ENCODE measurements around the gene HSPA14. TPM values are rescaled to one million over a fixed set of nuclear protein-coding genes. Genes with fewer than 3 reads are reported as not detected.

HSPA14 gene
- total RNA-seq, 1 donor from 2014 or later, result 10.1 TPM

- Mint-ChIP-seq H3K9me3 (ENCODE audit: unreplicated experiment) (peaks cover 1% of the 10 kb centered on the region), H3K27ac (ENCODE audit: unreplicated experiment) (no peak overlapping the region), H3K4me1 (ENCODE audit: low read depth, unreplicated experiment) (peaks cover 1% of the 10 kb centered on the region), H3K4me3 (ENCODE audit: unreplicated experiment) (no peak overlapping the region), H3K36me3 (ENCODE audit: unreplicated experiment) (no peaks in the 10 kb centered on the region), H3K27me3 (ENCODE audit: unreplicated experiment) (no peaks in the 10 kb centered on the region)
- TF ChIP-seq, protein P1, sequence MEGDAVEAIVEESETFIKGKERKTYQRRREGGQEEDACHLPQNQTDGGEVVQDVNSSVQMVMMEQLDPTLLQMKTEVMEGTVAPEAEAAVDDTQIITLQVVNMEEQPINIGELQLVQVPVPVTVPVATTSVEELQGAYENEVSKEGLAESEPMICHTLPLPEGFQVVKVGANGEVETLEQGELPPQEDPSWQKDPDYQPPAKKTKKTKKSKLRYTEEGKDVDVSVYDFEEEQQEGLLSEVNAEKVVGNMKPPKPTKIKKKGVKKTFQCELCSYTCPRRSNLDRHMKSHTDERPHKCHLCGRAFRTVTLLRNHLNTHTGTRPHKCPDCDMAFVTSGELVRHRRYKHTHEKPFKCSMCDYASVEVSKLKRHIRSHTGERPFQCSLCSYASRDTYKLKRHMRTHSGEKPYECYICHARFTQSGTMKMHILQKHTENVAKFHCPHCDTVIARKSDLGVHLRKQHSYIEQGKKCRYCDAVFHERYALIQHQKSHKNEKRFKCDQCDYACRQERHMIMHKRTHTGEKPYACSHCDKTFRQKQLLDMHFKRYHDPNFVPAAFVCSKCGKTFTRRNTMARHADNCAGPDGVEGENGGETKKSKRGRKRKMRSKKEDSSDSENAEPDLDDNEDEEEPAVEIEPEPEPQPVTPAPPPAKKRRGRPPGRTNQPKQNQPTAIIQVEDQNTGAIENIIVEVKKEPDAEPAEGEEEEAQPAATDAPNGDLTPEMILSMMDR (IDR thresholded peaks at IDR 0.05; ENCODE audit: partially characterized antibody, unreplicated experiment), result no peak
- no peak for DNase-seq
Measured at GRCh38 chr10:14823966-14824365, 14.1 kb upstream of the HSPA14 start.

DNA sequence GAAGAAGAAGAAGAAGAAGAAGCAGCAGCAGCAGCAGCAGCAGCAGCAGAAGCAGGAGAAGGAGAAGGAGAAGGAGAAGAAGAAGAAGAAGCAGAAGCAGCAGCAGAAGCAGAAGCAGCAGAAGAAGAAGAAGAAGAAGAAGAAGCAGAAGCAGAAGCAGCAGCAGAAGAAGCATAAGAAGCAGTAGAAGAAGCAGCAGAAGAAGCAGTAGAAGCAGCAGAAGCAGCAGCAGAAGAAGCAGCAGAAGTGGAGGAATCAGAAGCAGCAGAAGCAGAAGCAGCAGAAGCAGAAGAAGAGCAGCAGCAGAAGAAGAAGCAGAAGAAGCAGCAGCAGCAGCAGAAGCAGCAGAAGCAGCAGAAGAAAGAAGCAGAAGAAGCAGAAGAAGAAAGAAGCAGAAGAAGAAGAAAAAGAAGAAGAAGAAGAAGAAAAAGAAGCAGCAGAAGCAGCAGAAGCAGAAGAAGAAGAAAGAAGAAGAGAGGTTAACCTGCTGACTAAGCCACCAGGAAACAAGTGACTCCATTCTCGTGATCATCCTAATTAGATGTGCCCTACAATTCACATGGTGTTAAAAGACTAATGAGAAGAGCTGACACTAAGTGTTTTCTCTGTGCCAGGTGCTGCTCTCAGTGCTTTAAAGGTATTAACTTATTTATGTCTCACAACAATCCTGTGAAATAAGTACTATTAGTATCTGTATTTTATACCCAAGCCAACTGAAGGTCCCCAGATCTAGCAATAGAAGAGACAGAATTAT, 11.9 kb upstream of the HSPA14 start:
- H3K4me3 Mint-ChIP-seq (ENCODE audit: unreplicated experiment), result no peak overlapping the region
- H3K9me3 Mint-ChIP-seq (ENCODE audit: unreplicated experiment), result peaks cover 1% of the 10 kb centered on the region
- TF ChIP-seq, protein P1 (IDR thresholded peaks at IDR 0.05; ENCODE audit: partially characterized antibody, unreplicated experiment), result no peak
- no peaks in the 10 kb centered on the region for H3K36me3 Mint-ChIP-seq (ENCODE audit: unreplicated experiment)
- no peak for DNase-seq
- no peaks in the 10 kb centered on the region for H3K4me1 Mint-ChIP-seq (ENCODE audit: low read depth, unreplicated experiment)
- H3K27ac Mint-ChIP-seq (ENCODE audit: unreplicated experiment), result no peak overlapping the region
- H3K27me3 Mint-ChIP-seq (ENCODE audit: unreplicated experiment), result no peaks in the 10 kb centered on the region

DNA sequence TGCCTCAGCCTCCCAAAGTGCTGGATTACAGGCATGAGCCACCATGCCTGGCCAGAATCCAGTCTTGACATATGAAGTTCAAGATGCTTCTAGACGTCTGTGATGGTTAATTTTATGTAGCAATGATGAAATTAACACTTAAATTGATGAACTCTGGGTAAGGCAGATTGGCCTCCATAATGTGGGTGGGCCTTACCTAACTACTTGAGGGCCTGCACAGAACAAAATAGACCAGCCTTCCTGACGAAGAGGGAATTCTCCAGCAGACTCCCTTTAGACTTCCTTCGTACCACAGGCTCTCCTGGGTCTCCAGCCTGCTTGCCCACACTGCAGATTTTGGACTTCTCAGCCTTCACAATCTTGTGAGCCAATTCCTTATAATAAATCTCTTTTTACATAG, 5.0 kb upstream of the HSPA14 start:
- Mint-ChIP-seq H3K27me3 (ENCODE audit: unreplicated experiment) (peaks cover 6% of the 10 kb centered on the region), H3K9me3 (ENCODE audit: unreplicated experiment) (peaks cover 11% of the 10 kb centered on the region), H3K4me3 (ENCODE audit: unreplicated experiment) (no peak overlapping the region), H3K4me1 (ENCODE audit: low read depth, unreplicated experiment) (no peaks in the 10 kb centered on the region), H3K27ac (ENCODE audit: unreplicated experiment) (no peak overlapping the region), H3K36me3 (ENCODE audit: unreplicated experiment) (no peaks in the 10 kb centered on the region)
- TF ChIP-seq, protein P1 (IDR thresholded peaks at IDR 0.05; ENCODE audit: partially characterized antibody, unreplicated experiment), result no peak
- no peak for DNase-seq

GRCh38 chr10:14836208-14836607, 1.9 kb upstream of the HSPA14 start:
- TF ChIP-seq, protein P1 (IDR thresholded peaks at IDR 0.05; ENCODE audit: partially characterized antibody, unreplicated experiment), result no peak
- H3K9me3 Mint-ChIP-seq (ENCODE audit: unreplicated experiment), result peaks cover 11% of the 10 kb centered on the region
- no peak for DNase-seq
- no peak overlapping the region for H3K4me3 Mint-ChIP-seq (ENCODE audit: unreplicated experiment)
- H3K27me3 Mint-ChIP-seq (ENCODE audit: unreplicated experiment), result peaks cover 9% of the 10 kb centered on the region
- no peaks in the 10 kb centered on the region for H3K36me3 Mint-ChIP-seq (ENCODE audit: unreplicated experiment)
- peaks cover 2% of the 10 kb centered on the region for H3K4me1 Mint-ChIP-seq (ENCODE audit: low read depth, unreplicated experiment)
- no peak overlapping the region for H3K27ac Mint-ChIP-seq (ENCODE audit: unreplicated experiment)

DNA sequence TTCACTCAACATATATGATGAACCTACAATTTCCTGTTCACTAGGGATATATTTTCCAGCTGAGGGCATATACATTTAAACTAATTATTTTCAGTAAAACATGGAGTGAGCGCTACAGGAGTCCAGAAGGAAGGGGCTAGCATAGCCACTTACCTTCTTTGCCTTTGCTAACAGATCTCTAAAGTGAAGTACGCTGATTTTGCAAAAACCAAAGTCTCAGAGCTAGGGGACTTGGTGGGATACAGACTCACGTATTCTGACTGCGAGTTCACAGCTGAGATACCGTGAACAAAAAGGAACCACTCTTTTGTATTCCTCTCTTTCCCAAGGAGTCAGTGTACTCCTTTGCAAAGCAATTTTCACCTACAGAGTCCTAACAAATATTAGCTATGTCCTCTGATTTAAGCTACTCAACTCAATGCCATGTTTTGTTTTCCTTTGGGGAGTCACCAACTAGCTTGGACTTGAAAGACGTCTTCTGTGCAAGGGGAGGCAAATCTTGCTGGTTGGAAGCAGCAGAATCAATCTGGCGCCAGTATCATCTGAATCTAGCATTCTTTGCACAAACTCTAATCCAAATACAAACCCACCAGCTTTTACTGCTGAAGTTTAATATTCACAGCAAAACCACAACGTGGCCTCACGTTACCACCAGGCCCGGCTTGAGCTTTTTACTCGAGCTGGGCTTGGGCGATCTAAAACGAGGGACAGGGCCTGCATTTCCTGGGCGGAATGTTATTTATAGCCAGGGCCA, 926 bp upstream of the HSPA14 start:
- Mint-ChIP-seq H3K4me3 (ENCODE audit: unreplicated experiment) (peak overlapping the region; percentile 87), H3K9me3 (ENCODE audit: unreplicated experiment) (peaks cover 9% of the 10 kb centered on the region), H3K4me1 (ENCODE audit: low read depth, unreplicated experiment) (peaks cover 2% of the 10 kb centered on the region), H3K36me3 (ENCODE audit: unreplicated experiment) (no peaks in the 10 kb centered on the region), H3K27me3 (ENCODE audit: unreplicated experiment) (peaks cover 9% of the 10 kb centered on the region), H3K27ac (ENCODE audit: unreplicated experiment) (peak overlapping the region; percentile 97)
- DNase-seq, result no peak
- TF ChIP-seq, protein P1 (IDR thresholded peaks at IDR 0.05; ENCODE audit: partially characterized antibody, unreplicated experiment), result no peak

All from glutamatergic neuron (in vitro differentiated cells).